ENCODE data around the gene DDRGK1.

DNA sequence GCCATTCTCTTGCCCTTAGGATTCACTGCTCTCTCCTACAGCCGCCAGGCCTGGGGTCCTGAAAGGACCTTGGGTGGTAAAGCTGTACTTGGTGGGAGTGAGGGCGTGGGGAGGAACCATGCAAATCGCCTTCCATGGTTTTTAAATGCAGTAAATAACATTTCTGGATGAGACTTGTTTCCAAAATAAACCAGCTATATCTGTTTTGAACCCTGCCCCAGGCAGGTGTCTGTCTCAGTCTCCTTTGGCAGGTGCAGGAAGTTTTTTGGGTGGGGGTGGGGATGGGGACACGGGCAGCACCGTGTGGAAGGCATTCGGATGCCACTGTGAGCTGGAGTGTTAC, 19.1 kb upstream of the DDRGK1 start:
- TF ChIP-seq, protein P1, sequence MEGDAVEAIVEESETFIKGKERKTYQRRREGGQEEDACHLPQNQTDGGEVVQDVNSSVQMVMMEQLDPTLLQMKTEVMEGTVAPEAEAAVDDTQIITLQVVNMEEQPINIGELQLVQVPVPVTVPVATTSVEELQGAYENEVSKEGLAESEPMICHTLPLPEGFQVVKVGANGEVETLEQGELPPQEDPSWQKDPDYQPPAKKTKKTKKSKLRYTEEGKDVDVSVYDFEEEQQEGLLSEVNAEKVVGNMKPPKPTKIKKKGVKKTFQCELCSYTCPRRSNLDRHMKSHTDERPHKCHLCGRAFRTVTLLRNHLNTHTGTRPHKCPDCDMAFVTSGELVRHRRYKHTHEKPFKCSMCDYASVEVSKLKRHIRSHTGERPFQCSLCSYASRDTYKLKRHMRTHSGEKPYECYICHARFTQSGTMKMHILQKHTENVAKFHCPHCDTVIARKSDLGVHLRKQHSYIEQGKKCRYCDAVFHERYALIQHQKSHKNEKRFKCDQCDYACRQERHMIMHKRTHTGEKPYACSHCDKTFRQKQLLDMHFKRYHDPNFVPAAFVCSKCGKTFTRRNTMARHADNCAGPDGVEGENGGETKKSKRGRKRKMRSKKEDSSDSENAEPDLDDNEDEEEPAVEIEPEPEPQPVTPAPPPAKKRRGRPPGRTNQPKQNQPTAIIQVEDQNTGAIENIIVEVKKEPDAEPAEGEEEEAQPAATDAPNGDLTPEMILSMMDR (conservative IDR thresholded peaks at IDR 0.05; ENCODE audit: low read depth, low read length) = no peak
- no peak for TF ChIP-seq EZH2 (IDR thresholded peaks at IDR 0.05; ENCODE audit: borderline replicate concordance, low read depth, low read length, poor library complexity, severe bottlenecking)
